DMS 273 (cell line): ENCODE results near the gene MYOZ1.

Experiments used
- DNase-seq: peaks from one replicate; lab custom pipeline; 2025; ENCODE audit not compliant: unreplicated experiment; lab: John Stamatoyannopoulos, UW

The MYOZ1 gene

DNA sequence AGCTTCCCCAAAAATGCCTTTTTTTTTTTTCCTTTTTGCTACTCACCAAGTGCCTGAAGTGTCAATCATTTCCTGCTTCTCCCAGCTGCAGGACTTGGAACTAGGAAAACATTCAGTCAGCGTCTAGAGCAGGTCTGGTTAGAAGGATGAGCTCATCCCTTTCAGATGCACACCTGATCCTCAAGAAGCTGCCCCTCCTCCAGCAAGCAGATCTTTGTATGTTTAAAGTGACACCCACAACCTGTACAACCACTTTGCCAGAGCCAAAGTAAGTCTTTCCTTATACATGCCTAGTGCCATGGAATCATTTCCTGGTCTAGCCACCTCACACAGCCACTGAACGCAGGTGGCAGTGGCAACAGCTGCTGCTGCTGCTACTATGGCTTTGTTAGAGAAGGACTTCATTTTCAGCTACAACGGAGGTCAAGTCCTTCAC is 39.8 kb downstream of the MYOZ1 start:
- DNase-seq = peak; percentile 6

DNA sequence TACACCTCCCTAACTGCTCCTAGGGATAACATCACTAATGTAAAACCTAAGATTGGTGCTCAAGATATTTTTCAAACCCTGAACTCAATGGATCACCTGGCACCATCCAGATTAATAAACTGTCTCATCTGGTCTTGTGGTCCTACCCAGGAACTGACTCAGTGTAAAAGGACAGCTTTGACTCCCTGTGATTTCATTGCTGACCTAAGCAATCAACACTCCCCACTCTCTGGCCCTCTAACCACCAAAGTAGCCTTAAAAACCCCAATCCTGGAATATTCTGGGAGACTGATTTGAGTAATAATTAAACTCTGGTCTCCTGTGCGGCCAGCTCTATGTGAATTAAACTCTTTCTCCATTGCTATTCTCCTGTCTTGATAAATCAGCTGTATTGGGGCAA is 43.9 kb downstream of the MYOZ1 start:
- DNase-seq = no peak

GRCh38 chr10:73593812-73594211 is 47.5 kb downstream of the MYOZ1 start:
- DNase-seq = no peak

DNA sequence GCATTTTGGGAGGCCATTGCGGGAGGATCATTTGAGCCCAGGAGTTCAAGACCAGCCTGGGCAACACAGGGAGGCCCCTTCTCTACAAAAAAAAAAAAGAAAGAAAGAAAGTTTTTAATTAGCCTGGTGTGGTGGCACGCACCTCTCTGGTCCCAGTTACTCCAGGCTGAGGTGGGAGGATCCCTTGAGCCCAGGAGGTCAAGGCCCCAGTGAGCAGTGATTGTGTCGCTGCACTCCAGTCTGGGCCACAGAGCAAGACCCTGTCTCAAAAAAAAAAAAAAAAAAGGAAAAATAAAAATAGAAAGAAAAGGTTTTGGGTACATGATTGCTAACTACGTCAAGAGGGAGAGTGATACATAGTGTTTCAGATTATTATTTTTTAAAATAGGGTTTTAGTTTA is 48.2 kb downstream of the MYOZ1 start:
- DNase-seq = no peak

DNA sequence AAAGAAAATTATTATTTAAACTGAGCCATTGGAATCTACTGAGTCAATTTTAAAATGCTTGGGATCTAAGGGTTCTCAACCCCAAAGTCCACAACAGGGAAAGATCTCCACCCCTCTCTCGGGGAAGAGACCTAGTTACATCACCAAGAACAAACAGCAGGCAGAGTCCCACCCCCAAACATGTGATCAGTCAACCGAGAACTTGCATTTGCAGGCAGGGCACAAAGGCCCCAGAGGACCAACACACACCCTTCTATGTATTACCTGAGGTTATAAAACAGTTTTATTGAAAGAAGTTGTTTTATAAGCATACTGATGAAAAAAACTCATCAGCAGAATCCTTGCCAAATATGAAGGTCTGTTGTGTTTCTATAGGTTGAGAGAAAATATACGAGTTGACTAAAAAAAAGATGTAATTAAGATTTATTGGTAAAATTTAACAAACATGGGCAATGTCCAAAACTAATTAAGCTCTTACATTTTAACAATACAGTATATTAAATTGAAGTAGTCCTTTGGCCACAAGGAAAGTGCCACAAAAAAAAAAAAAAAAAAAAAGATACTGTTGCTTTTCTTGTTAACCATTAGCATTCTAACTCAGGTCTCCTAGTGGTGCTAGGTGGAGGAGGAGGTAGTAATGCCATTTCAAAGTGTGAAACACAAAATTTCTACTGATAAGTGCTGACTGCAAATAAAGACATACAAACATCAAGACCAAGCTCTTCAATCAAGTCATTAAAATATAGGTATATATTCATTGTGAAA is 49.2 kb downstream of the MYOZ1 start:
- peak; percentile 66 for DNase-seq

- DNase-seq = no peak
Measured at GRCh38 chr10:73590881-73591799, 50.1 kb downstream of the MYOZ1 start, which contains the start of gene USP54. Gene USP54 (minus strand): TSS chr10:73591342. CDS start chr10:73575658, 15,684 bp downstream.

- no peak for DNase-seq
Measured at GRCh38 chr10:73589563-73590126, 51.6 kb downstream of the MYOZ1 start.

- DNase-seq = no peak
Measured at GRCh38 chr10:73588656-73589055, 52.6 kb downstream of the MYOZ1 start.

DNA sequence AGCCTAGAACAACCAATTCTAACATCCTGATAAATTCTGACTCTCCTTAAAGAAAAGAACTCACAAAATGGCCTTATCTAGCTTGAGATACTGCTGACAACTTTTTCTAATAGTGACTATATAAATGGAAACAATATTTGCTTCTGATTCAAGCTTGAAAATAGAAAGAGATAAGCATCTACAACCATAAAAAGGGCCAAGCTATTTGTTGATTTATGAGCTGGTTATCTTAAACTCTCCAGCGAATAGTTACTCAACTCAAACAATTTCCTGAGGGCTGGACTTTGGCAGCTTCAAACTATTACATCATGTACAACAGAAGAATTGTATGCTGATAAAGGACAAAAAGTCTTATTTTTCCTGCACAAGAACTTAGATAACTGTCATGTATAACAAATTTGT is 54.7 kb downstream of the MYOZ1 start:
- no peak for DNase-seq

DNA sequence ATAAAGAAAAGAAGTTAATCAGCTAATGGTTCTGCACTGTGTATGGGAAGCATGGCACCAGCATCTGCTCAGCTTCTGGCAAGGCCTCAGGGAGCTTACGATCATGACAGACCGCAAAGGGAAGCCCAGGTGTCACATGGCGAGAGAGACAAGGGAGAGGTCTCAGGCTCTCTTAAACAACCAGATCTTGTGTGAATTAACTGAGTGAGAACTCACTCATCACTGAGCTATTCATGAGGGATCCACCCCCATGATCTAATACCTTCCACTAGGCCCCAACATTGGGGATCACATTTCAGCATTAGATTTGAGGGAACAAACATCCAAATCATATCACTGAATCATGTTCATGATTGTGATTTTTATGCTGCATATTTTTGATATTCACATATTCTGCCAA is 55.9 kb downstream of the MYOZ1 start:
- DNase-seq = no peak

GRCh38 chr10:73584737-73585136 is 56.5 kb downstream of the MYOZ1 start:
- no peak for DNase-seq

- DNase-seq = no peak
Measured at GRCh38 chr10:73581918-73582317, 59.4 kb downstream of the MYOZ1 start.
